ENCODE results near the gene RHOH. TPM values are rescaled to one million over a fixed set of nuclear protein-coding genes. Genes with fewer than 3 reads are reported as not detected.

The RHOH gene
- total and polyA plus RNA-seq, 10 of the 15 experiments (the other 5 are each of a cell fraction or from before 2014, with no cell fraction given), result 46.5 to 120 (median 57.9) TPM

- TF ChIP-seq RAD21 (IDR thresholded peaks at IDR 0.05; ENCODE audit: insufficient read depth, low read depth, low read length) (no peak), RBBP5 (conservative IDR thresholded peaks at IDR 0.05) (no peak), KAT2A (conservative IDR thresholded peaks at IDR 0.05; ENCODE audit: control insufficient read depth, low read depth, low read length) (no peak), MEF2A (IDR thresholded peaks at IDR 0.05; ENCODE audit: insufficient read depth, low read depth, low read length) (peak; percentile 68; the same call in 1 of the 2 replicates), USF1 (IDR thresholded peaks at IDR 0.05; ENCODE audit: borderline replicate concordance, extremely low read length, insufficient read depth, low read depth, low read length) (no peak), SREBF2 (IDR thresholded peaks at IDR 0.05; ENCODE audit: low read length) (no peak), CHD1 (IDR thresholded peaks at IDR 0.05; ENCODE audit: low read depth, low read length) (peak; percentile 85; the same call in 1 of the 2 replicates), SUPT20H (IDR thresholded peaks at IDR 0.05; ENCODE audit: borderline replicate concordance, control insufficient read depth, low read depth, low read length) (no peak), RELB (IDR thresholded peaks at IDR 0.05; ENCODE audit: low read depth) (peak; percentile 86), POLR2A (IDR thresholded peaks at IDR 0.05; ENCODE audit: low read depth, low read length) (peak; percentile 81), FOXM1 (IDR thresholded peaks at IDR 0.05; ENCODE audit: low read depth, low read length) (no peak), HDAC2 (IDR thresholded peaks at IDR 0.05) (no peak), TCF3 (IDR thresholded peaks at IDR 0.05; ENCODE audit: borderline replicate concordance, insufficient read depth, low read depth, low read length) (peak; percentile 68; the same call in 1 of the 2 replicates), SRF (IDR thresholded peaks at IDR 0.05; ENCODE audit: low read depth in 2 of 2, low read length in 2 of 2) (no peak), HSF1 (IDR thresholded peaks at IDR 0.05; ENCODE audit: low read depth, low read length) (no peak), CBX5 (IDR thresholded peaks at IDR 0.05; ENCODE audit: low read depth) (no peak), SP1 (IDR thresholded peaks at IDR 0.05; ENCODE audit: low read depth, low read length) (peak; percentile 29), CHD2 (IDR thresholded peaks at IDR 0.05; ENCODE audit: borderline replicate concordance, low read depth, low read length) (no peak), ETV6 (conservative IDR thresholded peaks at IDR 0.05 in 1 of 2, IDR thresholded peaks at IDR 0.05 in 1 of 2; ENCODE audit: borderline replicate concordance in 1 of 2, low read depth in 1 of 2) (peak in 1 of 2 experiments; percentile 96; a peak in 2 of 4 replicates), POU2F2 (IDR thresholded peaks at IDR 0.05; ENCODE audit: borderline replicate concordance, low read depth, low read length) (peak; percentile 95), IKZF1 (conservative IDR thresholded peaks at IDR 0.05) (peak; percentile 92), SIX5 (IDR thresholded peaks at IDR 0.05; ENCODE audit: low read depth, low read length, severe bottlenecking) (no peak), HCFC1 (IDR thresholded peaks at IDR 0.05; ENCODE audit: low read length) (no peak), ATF2 (IDR thresholded peaks at IDR 0.05; ENCODE audit: low read length) (no peak), NFIC (IDR thresholded peaks at IDR 0.05; ENCODE audit: low read depth, low read length) (no peak), TBL1XR1 (IDR thresholded peaks at IDR 0.05; ENCODE audit: low read depth, low read length) (peak; percentile 90), RCOR1 (conservative IDR thresholded peaks at IDR 0.05; ENCODE audit: low read depth, low read length) (no peak), RUNX3 (IDR thresholded peaks at IDR 0.05; ENCODE audit: low read length) (no peak)
Measured at GRCh38 chr4:40196724-40197281, at the start of gene RHOH (continued).

All from GM12878 (cell line).